ENCODE measurements around the gene SERPINB7. TPM values are rescaled to one million over a fixed set of nuclear protein-coding genes. Genes with fewer than 3 reads are reported as not detected.

The SERPINB7 gene
- total RNA-seq (2014; rRNA removed; shearing (Covaris generic)) (not detected in 2 replicates), total RNA-seq (2022) (not detected in 2 replicates), Bru-seq, nascent RNA (not detected), BruChase-seq, experiment 1, labeled RNA remaining after a 6-hour chase (percentile 5 among the genes with signal in this experiment), BruChase-seq, experiment 2, labeled RNA remaining after a 2-hour chase (not detected)
- long read RNA-seq = 0 reads

GRCh38 chr18:63775166-63775730 is at the start of gene SERPINB7:
SERPINB7 (plus strand) TSS chr18:63775418; CDS start chr18:63782373, 6,955 bp downstream.
- no peaks in the 10 kb centered on the region for H3K36me3 ChIP-seq (ENCODE audit: insufficient read depth, low read length)
- H3K4me3 ChIP-seq (ENCODE audit: low read depth, low read length, poor library complexity, severe bottlenecking) = no peak within 1 kb of the TSS
- TF ChIP-seq CTCF (conservative IDR thresholded peaks at IDR 0.05; ENCODE audit: low read length) (no peak), EZH2phosphoT487 (IDR thresholded peaks at IDR 0.05; ENCODE audit: borderline replicate concordance, low read depth, low read length) (no peak)
- H3K9me3 ChIP-seq (ENCODE audit: low read length) = no peaks in the 10 kb centered on the region
- DNase-seq (ENCODE audit: low spot score) = no peak
- no peaks in the 10 kb centered on the region for H4K20me1 ChIP-seq (ENCODE audit: insufficient read depth, low read length)
- H3K4me2 ChIP-seq (ENCODE audit: low read length) = no peak within 1 kb of the TSS
- no peaks in the 10 kb centered on the region for H3K79me2 ChIP-seq (ENCODE audit: insufficient read depth, low read depth, low read length)
- H3K27ac ChIP-seq (ENCODE audit: low read depth, low read length, poor library complexity, severe bottlenecking) = no peak within 1 kb of the TSS
- POLR2A ChIA-PET = no interaction called here
- no peaks in the 10 kb centered on the region for H3K9me2 ChIP-seq (ENCODE audit: insufficient read depth, low read length)
- intact Hi-C loops (cut with micrococcal nuclease; ENCODE audit: unreplicated experiment) = no loop called here
- no peak within 1 kb of the TSS for H2AFZ ChIP-seq (ENCODE audit: low read length)
- BruUV-seq (replicated peaks) = no TSS peak
- no peaks in the 10 kb centered on the region for H3K4me1 ChIP-seq (ENCODE audit: insufficient read depth, low read length, poor library complexity, severe bottlenecking)
- CTCF ChIA-PET (ENCODE audit: unreplicated experiment) = no interaction called here

GRCh38 chr18:63725682-63726480 is 49.3 kb upstream of the SERPINB7 start:
- ChIA-PET CTCF (ENCODE audit: unreplicated experiment) (no interaction called here), POLR2A (no interaction called here)
- H3K36me3 ChIP-seq (ENCODE audit: insufficient read depth, low read length) = no peaks in the 10 kb centered on the region
- no peaks in the 10 kb centered on the region for H3K9me3 ChIP-seq (ENCODE audit: low read length)
- H3K79me2 ChIP-seq (ENCODE audit: insufficient read depth, low read depth, low read length) = no peaks in the 10 kb centered on the region
- no peak overlapping the region for H3K4me2 ChIP-seq (ENCODE audit: low read length)
- no peaks in the 10 kb centered on the region for H3K9me2 ChIP-seq (ENCODE audit: insufficient read depth, low read length)
- H3K4me3 ChIP-seq (ENCODE audit: low read depth, low read length, poor library complexity, severe bottlenecking) = no peak overlapping the region
- no peaks in the 10 kb centered on the region for H4K20me1 ChIP-seq (ENCODE audit: insufficient read depth, low read length)
- BruUV-seq (replicated peaks) = no TSS peak
- intact Hi-C loops (cut with micrococcal nuclease; ENCODE audit: unreplicated experiment) = no loop called here
- DNase-seq (ENCODE audit: low spot score) = no peak
- no peak overlapping the region for H3K27ac ChIP-seq (ENCODE audit: low read depth, low read length, poor library complexity, severe bottlenecking)
- TF ChIP-seq CTCF (conservative IDR thresholded peaks at IDR 0.05; ENCODE audit: low read length) (no peak), EZH2phosphoT487 (IDR thresholded peaks at IDR 0.05; ENCODE audit: borderline replicate concordance, low read depth, low read length) (no peak)
- no peak overlapping the region for H2AFZ ChIP-seq (ENCODE audit: low read length)
- H3K4me1 ChIP-seq (ENCODE audit: insufficient read depth, low read length, poor library complexity, severe bottlenecking) = no peaks in the 10 kb centered on the region

Data from OCI-LY7 (cell line).